Keratinocyte (primary cell): Measurements from ENCODE around the gene MSANTD1. TPM values are rescaled to one million over a fixed set of nuclear protein-coding genes. Genes with fewer than 3 reads are reported as not detected.

ENCODE experiments used
- DNase-seq: peaks from one replicate; pipeline ENCODE4 v3.0.0-alpha.2; 2011; ENCODE audit warnings: low read depth, missing footprints, low spot score
- FAIRE-seq: peaks from 2 replicates; lab custom pipeline; 2011; peaks lifted over from hg19 to GRCh38; lab: Jason Lieb, UNC
- H2AFZ ChIP-seq: 2 replicates; pipeline ENCODE4 v1.6.0; 2012; ENCODE audit warnings: low read length, control low read depth, inconsistent platforms; ENCODE audit not compliant: control insufficient read depth
- H3K27ac ChIP-seq: 2 replicates; pipeline ENCODE4 v1.5.1; 2011; ENCODE audit warnings: low read length; ENCODE audit not compliant: control insufficient read depth, insufficient read depth
- H3K27me3 ChIP-seq: 3 replicates; pipeline ENCODE4 v1.6.0; 2011; ENCODE audit warnings: low read length; ENCODE audit not compliant: control insufficient read depth, insufficient read depth; ENCODE audit errors: extremely low read depth
- H3K36me3 ChIP-seq, 2 experiments: 2 replicates in 1 of 2; 3 replicates in 1 of 2; pipeline ENCODE4 v1.5.1; 2011; ENCODE audit warnings: low read length in 2 of 2, mild to moderate bottlenecking in 1 of 2; ENCODE audit not compliant: control insufficient read depth in 2 of 2, insufficient read depth in 2 of 2; ENCODE audit errors: extremely low read depth in 1 of 2
- H3K4me1 ChIP-seq: 3 replicates; pipeline ENCODE4 v1.5.1; 2011; ENCODE audit warnings: low read length; ENCODE audit not compliant: control insufficient read depth, insufficient read depth; ENCODE audit errors: extremely low read depth
- H3K4me2 ChIP-seq: 3 replicates; pipeline ENCODE4 v1.6.0; 2011; ENCODE audit warnings: low read depth, low read length; ENCODE audit not compliant: control insufficient read depth, insufficient read depth; ENCODE audit errors: extremely low read depth
- H3K4me3 ChIP-seq, 3 experiments: fragments of 200-600 bp in 1 of 3; sonication (generic) in 1 of 3; 2 replicates in 2 of 3; 3 replicates in 1 of 3; pipeline ENCODE4 v1.5.1; 2011 to 2016; ENCODE audit warnings: low read length in 3 of 3, mild to moderate bottlenecking in 3 of 3, control low read depth in 2 of 3, inconsistent platforms in 1 of 3, low read depth in 1 of 3, mixed read lengths in 1 of 3, mixed run types in 1 of 3, moderate library complexity in 1 of 3; ENCODE audit not compliant: control insufficient read depth in 2 of 3, insufficient read depth in 2 of 3; ENCODE audit errors: extremely low read depth in 1 of 3
- H3K79me2 ChIP-seq: 2 replicates; pipeline ENCODE4 v1.6.0; 2012; ENCODE audit warnings: low read length; ENCODE audit not compliant: control insufficient read depth, insufficient read depth
- H3K9ac ChIP-seq: 3 replicates; pipeline ENCODE4 v1.6.0; 2011; ENCODE audit warnings: low read length; ENCODE audit not compliant: control insufficient read depth, insufficient read depth; ENCODE audit errors: extremely low read depth
- H3K9me1 ChIP-seq: 3 replicates; pipeline ENCODE4 v1.6.0; 2011; ENCODE audit warnings: low read length; ENCODE audit not compliant: control insufficient read depth, insufficient read depth; ENCODE audit errors: extremely low read depth
- H3K9me3 ChIP-seq: 2 replicates; pipeline ENCODE4 v1.5.1; 2012; ENCODE audit warnings: low read depth, low read length; ENCODE audit not compliant: control insufficient read depth
- H4K20me1 ChIP-seq: 3 replicates; pipeline ENCODE4 v1.6.0; 2011; ENCODE audit warnings: low read length; ENCODE audit not compliant: control insufficient read depth, insufficient read depth; ENCODE audit errors: extremely low read depth
- CTCF ChIP-seq, 3 experiments: IDR thresholded peaks in 1 of 3; conservative IDR thresholded peaks in 1 of 3; optimal IDR thresholded peaks in 1 of 3; 2 replicates in 2 of 3; 3 replicates in 1 of 3; pipeline versions ENCODE3 to v1.5.1; 2011; ENCODE audit warnings: low read length in 3 of 3, mild to moderate bottlenecking in 3 of 3, moderate library complexity in 2 of 3, control low read depth in 1 of 3, inconsistent platforms in 1 of 3; ENCODE audit not compliant: insufficient read depth in 2 of 3; ENCODE audit errors: extremely low read depth in 1 of 3
- EZH2 ChIP-seq: IDR thresholded peaks from one replicate; pipeline ENCODE4 v1.6.1; 2012; ENCODE audit warnings: inconsistent platforms, mild to moderate bottlenecking, low read length, moderate library complexity
- dilution Hi-C: fragments of 300-500 bp; cut with MboI; formaldehyde crosslinking; loops from one replicate; pipeline ENCODE4 v1.7.0; 2020; ENCODE audit warnings: low sequenced_read_pairs; ENCODE audit not compliant: extremely low pct_ligation_motif_present
- polyA plus RNA-seq, 5 experiments: library from polyadenylated mRNA; depleted of rRNA in 3 of 5; stranded (reverse) in 3 of 5; stranded (forward) in 1 of 5; unstranded in 1 of 5; fragments of >200 nt; gene quantifications; 1 replicate in 1 of 5; 2 replicates in 3 of 5; 3 replicates in 1 of 5; pipeline versions ENCODE4 v1.2.1 to v1.2.3, GENCODE V29; 2011 to 2012; ENCODE audit warnings: missing spikeins in 2 of 5, low read depth in 1 of 5, low replicate concordance in 1 of 5

The MSANTD1 gene
- polyA plus RNA-seq, 1 donor (not counting 4 experiments of a cell fraction or from before 2014, with no cell fraction given): not detected

GRCh38 chr4:3213106-3213425 lies 35.9 kb upstream of the MSANTD1 start:
- Histone ChIP-seq H3K9me3 (no peaks in the 10 kb centered on the region), H3K4me2 (no peak overlapping the region), H3K27ac (no peak overlapping the region), H3K4me3 (no peak overlapping the region), H3K27me3 (no peaks in the 10 kb centered on the region), H4K20me1 (no peaks in the 10 kb centered on the region), H3K79me2 (no peaks in the 10 kb centered on the region), H2AFZ (no peak overlapping the region), H3K36me3 (peaks cover 41 to 42% of the 10 kb centered on the region in 2 experiments), H3K4me1 (no peaks in the 10 kb centered on the region), H3K9me1 (no peaks in the 10 kb centered on the region), H3K9ac (no peak overlapping the region)
- DNase-seq (no peak), FAIRE-seq (no peak)
- dilution Hi-C loops: no loop called here
- TF ChIP-seq EZH2: no peak
- TF ChIP-seq CTCF (optimal IDR thresholded peaks at IDR 0.05 in 1 of 3, IDR thresholded peaks at IDR 0.05 in 1 of 3, conservative IDR thresholded peaks at IDR 0.05 in 1 of 3; ENCODE audit: extremely low read depth in 1 of 3, insufficient read depth in 2 of 3, low read length in 3 of 3): no peak

DNA sequence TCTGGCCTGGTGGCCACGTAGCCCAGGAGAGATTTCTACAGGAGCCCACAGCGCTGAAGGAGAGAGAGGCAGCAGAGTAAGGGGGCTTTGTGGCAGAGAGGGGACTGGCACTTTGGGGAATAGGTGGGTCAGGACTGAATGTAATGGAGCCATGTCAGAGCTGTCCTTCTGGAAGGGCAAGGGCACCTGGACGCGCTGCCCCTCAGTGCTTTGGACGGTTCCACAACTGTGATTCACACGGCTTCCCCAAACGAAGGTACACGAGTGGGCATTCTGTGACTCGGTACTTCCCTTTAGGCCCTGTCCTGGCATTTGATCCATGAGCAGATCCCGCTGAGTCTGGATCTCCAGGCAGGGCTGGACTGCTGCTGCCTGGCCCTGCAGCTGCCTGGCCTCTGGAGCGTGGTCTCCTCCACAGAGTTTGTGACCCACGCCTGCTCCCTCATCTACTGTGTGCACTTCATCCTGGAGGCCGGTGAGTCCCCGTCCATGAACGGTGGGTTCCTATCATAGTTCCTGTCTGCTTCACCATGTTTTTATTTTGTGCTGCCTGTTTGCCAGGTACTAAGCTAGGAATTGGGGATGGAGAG lies 35.2 kb upstream of the MSANTD1 start:
- Histone ChIP-seq H3K4me3 (no peak overlapping the region), H3K36me3 (peaks cover 42 to 44% of the 10 kb centered on the region in 2 experiments), H3K9ac (no peak overlapping the region), H3K4me1 (no peaks in the 10 kb centered on the region), H2AFZ (no peak overlapping the region), H3K79me2 (no peaks in the 10 kb centered on the region), H3K9me1 (no peaks in the 10 kb centered on the region), H3K27ac (no peak overlapping the region), H4K20me1 (no peaks in the 10 kb centered on the region), H3K9me3 (no peaks in the 10 kb centered on the region), H3K4me2 (no peak overlapping the region), H3K27me3 (no peaks in the 10 kb centered on the region)
- no peak for FAIRE-seq
- DNase-seq: no peak
- no peak for TF ChIP-seq CTCF (optimal IDR thresholded peaks at IDR 0.05 in 1 of 3, IDR thresholded peaks at IDR 0.05 in 1 of 3, conservative IDR thresholded peaks at IDR 0.05 in 1 of 3; ENCODE audit: extremely low read depth in 1 of 3, insufficient read depth in 2 of 3, low read length in 3 of 3)
- no peak for TF ChIP-seq EZH2
- dilution Hi-C loops: no loop called here
